Measurements from ENCODE around the gene CDH23.

- TF ChIP-seq CTCF (IDR thresholded peaks at IDR 0.05) = no peak
- no peak for TF ChIP-seq ZFX (IDR thresholded peaks at IDR 0.05; ENCODE audit: borderline replicate concordance)
Observed at GRCh38 chr10:71515531-71516172, 118.9 kb downstream of the CDH23 start.

All from 22Rv1 (cell line).